SJCRH30 (cell line): ENCODE results near the gene LHB. TPM values are rescaled to one million over a fixed set of nuclear protein-coding genes. Genes with fewer than 3 reads are reported as not detected.
"Not testable (repeated sequence)": the region's sequence is repeated elsewhere in the genome, so short reads cannot be mapped to it uniquely, and the experiment has no call there.

ENCODE experiments used
- DNase-seq, 2 experiments: peaks; one replicate each; pipeline ENCODE4 v3.0.0-alpha.2; 2015 to 2020
- H3K27ac ChIP-seq: fragments of 250-450 bp; sonication (Bioruptor Pico); 2 replicates; pipeline ENCODE4 v1.5.1; 2020; ENCODE audit warnings: mild to moderate bottlenecking, moderate library complexity
- H3K27me3 ChIP-seq: fragments of 250-450 bp; sonication (Bioruptor Pico); 2 replicates; pipeline ENCODE4 v1.5.1; 2020; ENCODE audit warnings: mild to moderate bottlenecking, moderate library complexity
- H3K36me3 ChIP-seq: fragments of 250-450 bp; sonication (Bioruptor Pico); 2 replicates; pipeline ENCODE4 v1.5.1; 2020; ENCODE audit warnings: mild to moderate bottlenecking, moderate library complexity
- H3K4me1 ChIP-seq: fragments of 250-450 bp; sonication (Bioruptor Pico); 2 replicates; pipeline ENCODE4 v1.5.1; 2020; ENCODE audit warnings: mild to moderate bottlenecking, moderate library complexity
- H3K4me3 ChIP-seq: fragments of 250-450 bp; sonication (Bioruptor Pico); 2 replicates; pipeline ENCODE4 v1.5.1; 2020; ENCODE audit warnings: mild to moderate bottlenecking, moderate library complexity
- H3K9me3 ChIP-seq: fragments of 250-450 bp; sonication (Bioruptor Pico); replicated peaks from 2 replicates; pipeline ENCODE4 v1.5.1; 2020; ENCODE audit warnings: mild to moderate bottlenecking, moderate library complexity
- total RNA-seq: library from RNA; depleted of rRNA; stranded (reverse); fragments of >200 nt; shearing (Covaris generic); gene quantifications from 2 replicates; pipeline ENCODE4 v1.2.3, GENCODE V29; 2014

The LHB gene
- total RNA-seq, 1 experiment from 2014 or later, result not detected

- no peak for DNase-seq
- H3K4me3 ChIP-seq, result no peak overlapping the region
- H3K27me3 ChIP-seq, result no peaks in the 10 kb centered on the region
- H3K36me3 ChIP-seq, result no peaks in the 10 kb centered on the region
- H3K9me3 ChIP-seq, result no peaks in the 10 kb centered on the region
- H3K27ac ChIP-seq, result no peak overlapping the region
- no peaks in the 10 kb centered on the region for H3K4me1 ChIP-seq
These were observed 4.3 kb upstream of the LHB start for GRCh38 chr19:49020931-49021895.

- Histone ChIP-seq H3K4me3 (no peak overlapping the region), H3K9me3 (no peaks in the 10 kb centered on the region), H3K36me3 (no peaks in the 10 kb centered on the region; the same call in 1 of the 2 replicates), H3K27me3 (no peaks in the 10 kb centered on the region), H3K4me1 (no peaks in the 10 kb centered on the region), H3K27ac (no peak overlapping the region)
- no peak for DNase-seq
These were observed 3.5 kb upstream of the LHB start for GRCh38 chr19:49020342-49020741.

- no peaks in the 10 kb centered on the region for H3K27me3 ChIP-seq
- no peaks in the 10 kb centered on the region for H3K4me1 ChIP-seq
- H3K9me3 ChIP-seq, result no peaks in the 10 kb centered on the region
- peak; percentile 43 to 60 for DNase-seq
- peak overlapping the region; percentile 45 for H3K4me3 ChIP-seq
- H3K27ac ChIP-seq, result no peak overlapping the region
- peaks cover 4% of the 10 kb centered on the region for H3K36me3 ChIP-seq
These were observed 2.5 kb upstream of the LHB start for GRCh38 chr19:49019242-49019932.

GRCh38 chr19:49018388-49019241 lies 1.7 kb upstream of the LHB start:
- not testable (repeated sequence) for H3K4me1 ChIP-seq, H3K27ac ChIP-seq, H3K36me3 ChIP-seq, DNase-seq, H3K27me3 ChIP-seq, H3K9me3 ChIP-seq
- H3K4me3 ChIP-seq, result peak overlapping the region; percentile 45

GRCh38 chr19:49017666-49018351 lies 918 bp upstream of the LHB start:
- H3K27me3 ChIP-seq, result no peaks in the 10 kb centered on the region
- no peaks in the 10 kb centered on the region for H3K4me1 ChIP-seq
- peaks cover 5% of the 10 kb centered on the region for H3K36me3 ChIP-seq
- no peak overlapping the region for H3K27ac ChIP-seq
- peak overlapping the region; percentile 45 for H3K4me3 ChIP-seq
- peak; percentile 50 to 54 for DNase-seq
- H3K9me3 ChIP-seq, result no peaks in the 10 kb centered on the region

- DNase-seq, result no peak
- Histone ChIP-seq H3K27ac (no peak overlapping the region), H3K27me3 (no peaks in the 10 kb centered on the region), H3K4me3 (no peak overlapping the region), H3K36me3 (peaks cover 11% of the 10 kb centered on the region), H3K4me1 (no peaks in the 10 kb centered on the region), H3K9me3 (no peaks in the 10 kb centered on the region)
These were observed 638 bp downstream of the LHB start for GRCh38 chr19:49016067-49016839.

- DNase-seq, result no peak
- no peaks in the 10 kb centered on the region for H3K9me3 ChIP-seq
- H3K4me3 ChIP-seq, result no peak overlapping the region
- no peaks in the 10 kb centered on the region for H3K4me1 ChIP-seq
- H3K36me3 ChIP-seq, result peaks cover 18% of the 10 kb centered on the region
- H3K27ac ChIP-seq, result no peak overlapping the region
- H3K27me3 ChIP-seq, result no peaks in the 10 kb centered on the region
These were observed 2.0 kb downstream of the LHB start for GRCh38 chr19:49014870-49015255.

GRCh38 chr19:49014123-49014869 lies 2.6 kb downstream of the LHB start:
- Histone ChIP-seq H3K9me3 (no peaks in the 10 kb centered on the region), H3K36me3 (peaks cover 24% of the 10 kb centered on the region), H3K4me1 (no peaks in the 10 kb centered on the region), H3K27ac (no peak overlapping the region), H3K27me3 (no peaks in the 10 kb centered on the region), H3K4me3 (no peak overlapping the region)
- no peak for DNase-seq

- Histone ChIP-seq H3K36me3 (peaks cover 29% of the 10 kb centered on the region), H3K9me3 (no peaks in the 10 kb centered on the region), H3K27ac (no peak overlapping the region), H3K4me3 (no peak overlapping the region), H3K4me1 (no peaks in the 10 kb centered on the region), H3K27me3 (no peaks in the 10 kb centered on the region)
- DNase-seq, result no peak
These were observed 5.7 kb downstream of the LHB start for GRCh38 chr19:49011194-49011593.

GRCh38 chr19:49010453-49010852 lies 6.4 kb downstream of the LHB start:
- Histone ChIP-seq H3K27me3 (no peaks in the 10 kb centered on the region), H3K36me3 (peaks cover 35% of the 10 kb centered on the region), H3K4me3 (no peak overlapping the region), H3K4me1 (no peaks in the 10 kb centered on the region), H3K9me3 (no peaks in the 10 kb centered on the region), H3K27ac (no peak overlapping the region)
- no peak for DNase-seq

- H3K27ac ChIP-seq, result no peak overlapping the region
- peaks cover 31% of the 10 kb centered on the region for H3K36me3 ChIP-seq
- H3K4me3 ChIP-seq, result no peak overlapping the region
- no peaks in the 10 kb centered on the region for H3K4me1 ChIP-seq
- H3K27me3 ChIP-seq, result no peaks in the 10 kb centered on the region
- no peak for DNase-seq
- H3K9me3 ChIP-seq, result no peaks in the 10 kb centered on the region
These were observed 7.1 kb downstream of the LHB start for GRCh38 chr19:49009828-49010227.

GRCh38 chr19:49006905-49007304 lies 10.0 kb downstream of the LHB start:
- H3K4me3 ChIP-seq, result no peak overlapping the region
- H3K27me3 ChIP-seq, result no peaks in the 10 kb centered on the region
- no peaks in the 10 kb centered on the region for H3K9me3 ChIP-seq
- H3K4me1 ChIP-seq, result no peaks in the 10 kb centered on the region
- H3K36me3 ChIP-seq, result peaks cover 37% of the 10 kb centered on the region
- no peak overlapping the region for H3K27ac ChIP-seq
- no peak for DNase-seq

- no peak for DNase-seq
- Histone ChIP-seq H3K4me1 (no peaks in the 10 kb centered on the region), H3K27ac (no peak overlapping the region), H3K9me3 (no peaks in the 10 kb centered on the region), H3K27me3 (no peaks in the 10 kb centered on the region), H3K4me3 (no peak overlapping the region), H3K36me3 (peaks cover 29% of the 10 kb centered on the region)
These were observed 11.8 kb downstream of the LHB start for GRCh38 chr19:49004964-49005614.
